AG04450 (cell line): ENCODE data around the gene ITPR3. TPM values are rescaled to one million over a fixed set of nuclear protein-coding genes. Genes with fewer than 3 reads are reported as not detected.

Experiments used
- CTCF ChIA-PET: fragments of 300-600, 350-600 bp; formaldehyde crosslinking; extraction: SDS; loops from one replicate; lab custom pipeline; 2022; ENCODE audit warnings: antibody characterized with exemption, inconsistent platforms; lab: Charles Lee
- POLR2A ChIA-PET: fragments of 350-600 bp; formaldehyde crosslinking; extraction: SDS; loops from one replicate; lab custom pipeline; 2021; ENCODE audit warnings: antibody characterized with exemption, inconsistent platforms; lab: Yijun Ruan, JAX
- DNase-seq: peaks from one replicate; pipeline ENCODE4 v3.0.0-alpha.2; 2011; ENCODE audit warnings: low read depth, low spot score
- H3K27ac ChIP-seq: one replicate; pipeline ENCODE4 v1.5.1; 2012; ENCODE audit warnings: low read depth, low read length, control low read depth
- H3K27me3 ChIP-seq: one replicate; pipeline ENCODE4 v1.6.0; 2012; ENCODE audit warnings: low read length; ENCODE audit not compliant: control insufficient read depth, insufficient read depth
- H3K4me3 ChIP-seq: 2 replicates; pipeline ENCODE4 v1.5.1; 2011; ENCODE audit warnings: mild to moderate bottlenecking, low read depth, low read length, control low read depth
- H3K9me3 ChIP-seq: 2 replicates; pipeline ENCODE4 v1.5.1; 2012; ENCODE audit warnings: low read length; ENCODE audit not compliant: control insufficient read depth, insufficient read depth
- polyA plus RNA-seq: library from polyadenylated mRNA; depleted of rRNA; stranded (reverse); fragments of >200 nt; gene quantifications from 2 replicates; pipeline ENCODE4 v1.2.3, GENCODE V29; 2011
- TF ChIP-seq, protein P1 (sequence below): IDR thresholded peaks from 2 replicates; pipeline ENCODE4 v1.5.1; 2011; ENCODE audit warnings: low read depth, low read length, control low read depth, inconsistent platforms

ITPR3 gene
- polyA plus RNA-seq, 1 experiment: 4.4 TPM

- ChIA-PET CTCF (interaction anchor here (0.8 to 1.7 kb wide), 2 partner anchors 13 to 103 kb away, joined by 3 to 4 read pairs; no protein-coding TSS in a partner anchor), POLR2A (no interaction called here)
- Histone ChIP-seq H3K9me3 (peaks cover 3% of the 10 kb centered on the region; the same call in 1 of the 2 replicates), H3K27me3 (no peaks in the 10 kb centered on the region), H3K27ac (no peak overlapping the region), H3K4me3 (no peak overlapping the region)
- TF ChIP-seq, protein P1, sequence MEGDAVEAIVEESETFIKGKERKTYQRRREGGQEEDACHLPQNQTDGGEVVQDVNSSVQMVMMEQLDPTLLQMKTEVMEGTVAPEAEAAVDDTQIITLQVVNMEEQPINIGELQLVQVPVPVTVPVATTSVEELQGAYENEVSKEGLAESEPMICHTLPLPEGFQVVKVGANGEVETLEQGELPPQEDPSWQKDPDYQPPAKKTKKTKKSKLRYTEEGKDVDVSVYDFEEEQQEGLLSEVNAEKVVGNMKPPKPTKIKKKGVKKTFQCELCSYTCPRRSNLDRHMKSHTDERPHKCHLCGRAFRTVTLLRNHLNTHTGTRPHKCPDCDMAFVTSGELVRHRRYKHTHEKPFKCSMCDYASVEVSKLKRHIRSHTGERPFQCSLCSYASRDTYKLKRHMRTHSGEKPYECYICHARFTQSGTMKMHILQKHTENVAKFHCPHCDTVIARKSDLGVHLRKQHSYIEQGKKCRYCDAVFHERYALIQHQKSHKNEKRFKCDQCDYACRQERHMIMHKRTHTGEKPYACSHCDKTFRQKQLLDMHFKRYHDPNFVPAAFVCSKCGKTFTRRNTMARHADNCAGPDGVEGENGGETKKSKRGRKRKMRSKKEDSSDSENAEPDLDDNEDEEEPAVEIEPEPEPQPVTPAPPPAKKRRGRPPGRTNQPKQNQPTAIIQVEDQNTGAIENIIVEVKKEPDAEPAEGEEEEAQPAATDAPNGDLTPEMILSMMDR: no peak
- DNase-seq: no peak
Measured at GRCh38 chr6:33597551-33598322, 23.4 kb upstream of the ITPR3 start.

- CTCF ChIA-PET: interaction anchor here (0.9 kb wide), 1 partner anchor 10 kb away, joined by 3 read pairs; no protein-coding TSS in a partner anchor
- POLR2A ChIA-PET: interaction anchor here (0.7 kb wide), 1 partner anchor 20 kb away, joined by 4 read pairs; the partner anchor contains the start of gene BAK1
Measured at GRCh38 chr6:33599413-33599938, 21.6 kb upstream of the ITPR3 start.

DNA sequence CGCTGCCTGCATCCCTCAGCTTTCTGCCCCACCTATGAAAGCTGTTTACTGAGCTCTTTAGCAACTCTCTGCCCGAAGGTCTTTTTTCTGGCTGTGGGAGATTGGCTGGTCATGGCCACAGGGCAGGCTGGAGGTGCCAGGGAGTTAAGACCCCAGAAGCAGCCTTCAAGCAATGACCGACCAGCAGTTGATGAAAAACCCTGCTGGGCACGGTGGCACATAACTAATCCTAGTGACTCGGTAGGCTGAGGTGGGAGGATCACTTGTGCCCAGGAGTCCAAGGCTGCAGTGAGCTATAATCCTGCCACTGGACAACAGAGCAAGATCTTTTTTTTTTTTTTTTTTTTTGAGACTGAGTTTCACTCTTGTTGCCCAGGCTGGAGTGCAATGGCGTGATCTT is 20.4 kb upstream of the ITPR3 start:
- DNase-seq: no peak
- no peak overlapping the region for H3K4me3 ChIP-seq
- H3K27me3 ChIP-seq: no peaks in the 10 kb centered on the region
- ChIA-PET POLR2A (no interaction called here), CTCF (interaction anchor here (1.7 kb wide), 1 partner anchor 11 kb away, joined by 5 read pairs; no protein-coding TSS in a partner anchor)
- H3K27ac ChIP-seq: no peak overlapping the region
- H3K9me3 ChIP-seq: 0 out of 2 replicates have a peak, but pooled peaks cover 5% of the 10 kb centered on the region
- TF ChIP-seq, protein P1: no peak

More at GRCh38 chr6:33599413-33599938, 21.6 kb upstream of the ITPR3 start:
- Histone ChIP-seq H3K9me3 (0 out of 2 replicates have a peak, but pooled peaks cover 5% of the 10 kb centered on the region), H3K4me3 (no peak overlapping the region), H3K27me3 (no peaks in the 10 kb centered on the region), H3K27ac (no peak overlapping the region)
- TF ChIP-seq, protein P1: no peak
- no peak for DNase-seq

GRCh38 chr6:33602180-33602579 is 18.9 kb upstream of the ITPR3 start:
- no peak overlapping the region for H3K4me3 ChIP-seq
- 0 out of 2 replicates have a peak, but pooled peaks cover 5% of the 10 kb centered on the region for H3K9me3 ChIP-seq
- ChIA-PET POLR2A (no interaction called here), CTCF (interaction anchor here (0.9 kb wide), 1 partner anchor 22 kb away, joined by 3 read pairs; no protein-coding TSS in a partner anchor)
- TF ChIP-seq, protein P1: no peak
- H3K27me3 ChIP-seq: no peaks in the 10 kb centered on the region
- H3K27ac ChIP-seq: no peak overlapping the region
- no peak for DNase-seq
